ENCODE data around the gene AMT. TPM values are rescaled to one million over a fixed set of nuclear protein-coding genes. Genes with fewer than 3 reads are reported as not detected.

Gene AMT
- total and polyA plus RNA-seq, 2 of the 13 experiments (the other 11 are each of a cell fraction or from before 2014, with no cell fraction given): 35.3 to 59.0 TPM

DNA sequence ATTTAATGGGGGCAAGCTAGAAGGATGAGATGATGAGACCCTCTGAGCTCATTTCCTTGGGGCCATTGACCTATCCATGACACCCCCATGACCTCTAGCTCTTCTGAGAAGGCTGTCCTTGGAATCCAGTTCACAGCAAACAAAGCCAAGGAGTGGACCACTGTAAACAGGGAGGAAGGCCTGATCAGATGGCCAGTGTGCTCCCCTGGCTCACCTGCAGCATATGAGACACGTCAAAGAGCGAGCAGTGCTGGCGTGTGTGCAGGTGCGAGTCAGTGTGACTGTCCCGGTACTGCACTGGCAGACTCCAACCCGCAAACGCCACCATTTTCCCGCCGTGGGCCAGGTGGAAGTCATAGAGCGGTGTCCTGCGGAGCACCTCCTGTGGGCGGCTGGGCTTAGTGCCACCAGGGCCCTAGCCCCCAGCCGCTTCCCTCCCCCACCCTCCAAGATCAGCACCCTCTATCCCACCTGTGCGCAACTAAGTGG, 339 bp downstream of the AMT start (continued):
- TF ChIP-seq, protein P1, sequence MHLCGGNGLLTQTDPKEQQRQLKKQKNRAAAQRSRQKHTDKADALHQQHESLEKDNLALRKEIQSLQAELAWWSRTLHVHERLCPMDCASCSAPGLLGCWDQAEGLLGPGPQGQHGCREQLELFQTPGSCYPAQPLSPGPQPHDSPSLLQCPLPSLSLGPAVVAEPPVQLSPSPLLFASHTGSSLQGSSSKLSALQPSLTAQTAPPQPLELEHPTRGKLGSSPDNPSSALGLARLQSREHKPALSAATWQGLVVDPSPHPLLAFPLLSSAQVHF (CRISPR knock-in tag; IDR thresholded peaks at IDR 0.05): no peak
- TF ChIP-seq, protein P2, sequence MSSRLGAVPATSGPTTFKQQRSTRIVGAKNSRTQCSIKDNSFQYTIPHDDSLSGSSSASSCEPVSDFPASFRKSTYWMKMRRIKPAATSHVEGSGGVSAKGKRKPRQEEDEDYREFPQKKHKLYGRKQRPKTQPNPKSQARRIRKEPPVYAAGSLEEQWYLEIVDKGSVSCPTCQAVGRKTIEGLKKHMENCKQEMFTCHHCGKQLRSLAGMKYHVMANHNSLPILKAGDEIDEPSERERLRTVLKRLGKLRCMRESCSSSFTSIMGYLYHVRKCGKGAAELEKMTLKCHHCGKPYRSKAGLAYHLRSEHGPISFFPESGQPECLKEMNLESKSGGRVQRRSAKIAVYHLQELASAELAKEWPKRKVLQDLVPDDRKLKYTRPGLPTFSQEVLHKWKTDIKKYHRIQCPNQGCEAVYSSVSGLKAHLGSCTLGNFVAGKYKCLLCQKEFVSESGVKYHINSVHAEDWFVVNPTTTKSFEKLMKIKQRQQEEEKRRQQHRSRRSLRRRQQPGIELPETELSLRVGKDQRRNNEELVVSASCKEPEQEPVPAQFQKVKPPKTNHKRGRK (CRISPR knock-in tag; IDR thresholded peaks at IDR 0.05): no peak
- TF ChIP-seq HIVEP1 (CRISPR knock-in tag; IDR thresholded peaks at IDR 0.05) (peak; percentile 19; the same call in 1 of the 2 replicates), TBX3 (IDR thresholded peaks at IDR 0.05; ENCODE audit: borderline replicate concordance) (no peak), U2AF2 (IDR thresholded peaks at IDR 0.05; ENCODE audit: low read depth, low read length) (no peak), SMYD3 (CRISPR knock-in tag; IDR thresholded peaks at IDR 0.05) (no peak), YY1 (IDR thresholded peaks at IDR 0.05; ENCODE audit: insufficient read depth, insufficient replicate concordance, low read depth, low read length) (peak; percentile 78), HMG20A (CRISPR knock-in tag; IDR thresholded peaks at IDR 0.05; ENCODE audit: borderline replicate concordance) (no peak), ARHGAP35 (CRISPR knock-in tag; IDR thresholded peaks at IDR 0.05; ENCODE audit: borderline replicate concordance) (no peak), ZNF747 (CRISPR knock-in tag; IDR thresholded peaks at IDR 0.05; ENCODE audit: borderline replicate concordance) (no peak), SRF (IDR thresholded peaks at IDR 0.05; ENCODE audit: low read depth, low read length) (no peak), ARNT2 (CRISPR knock-in tag; IDR thresholded peaks at IDR 0.05; ENCODE audit: low read depth) (peak; percentile 15), ZNF572 (CRISPR knock-in tag; IDR thresholded peaks at IDR 0.05) (no peak), ZNF570 (CRISPR knock-in tag; IDR thresholded peaks at IDR 0.05; ENCODE audit: borderline replicate concordance) (0 out of 2 replicates have a peak, but pooled peaks have one; percentile 33), SALL1 (CRISPR knock-in tag; IDR thresholded peaks at IDR 0.05) (peak; percentile 9; the same call in 1 of the 2 replicates), ZNF709 (CRISPR knock-in tag; IDR thresholded peaks at IDR 0.05) (no peak), ZNF451 (CRISPR knock-in tag; IDR thresholded peaks at IDR 0.05) (no peak; the same call in 1 of the 2 replicates), MXD4 (CRISPR knock-in tag; IDR thresholded peaks at IDR 0.05) (no peak), HMG20B (CRISPR knock-in tag; conservative IDR thresholded peaks at IDR 0.05) (no peak), HNRNPH1 (optimal IDR thresholded peaks at IDR 0.05; ENCODE audit: low read depth, low read length) (no peak)
- TF ChIP-seq, protein P3, sequence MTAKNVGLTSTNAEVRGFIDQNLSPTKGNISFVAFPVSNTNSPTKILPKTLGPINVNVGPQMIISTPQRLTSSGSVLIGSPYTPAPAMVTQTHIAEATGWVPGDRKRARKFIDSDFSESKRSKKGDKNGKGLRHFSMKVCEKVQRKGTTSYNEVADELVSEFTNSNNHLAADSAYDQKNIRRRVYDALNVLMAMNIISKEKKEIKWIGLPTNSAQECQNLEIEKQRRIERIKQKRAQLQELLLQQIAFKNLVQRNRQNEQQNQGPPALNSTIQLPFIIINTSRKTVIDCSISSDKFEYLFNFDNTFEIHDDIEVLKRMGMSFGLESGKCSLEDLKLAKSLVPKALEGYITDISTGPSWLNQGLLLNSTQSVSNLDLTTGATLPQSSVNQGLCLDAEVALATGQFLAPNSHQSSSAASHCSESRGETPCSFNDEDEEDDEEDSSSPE (CRISPR knock-in tag; IDR thresholded peaks at IDR 0.05): peak; percentile 36; the same call in 1 of the 2 replicates
- TF ChIP-seq, protein P4, sequence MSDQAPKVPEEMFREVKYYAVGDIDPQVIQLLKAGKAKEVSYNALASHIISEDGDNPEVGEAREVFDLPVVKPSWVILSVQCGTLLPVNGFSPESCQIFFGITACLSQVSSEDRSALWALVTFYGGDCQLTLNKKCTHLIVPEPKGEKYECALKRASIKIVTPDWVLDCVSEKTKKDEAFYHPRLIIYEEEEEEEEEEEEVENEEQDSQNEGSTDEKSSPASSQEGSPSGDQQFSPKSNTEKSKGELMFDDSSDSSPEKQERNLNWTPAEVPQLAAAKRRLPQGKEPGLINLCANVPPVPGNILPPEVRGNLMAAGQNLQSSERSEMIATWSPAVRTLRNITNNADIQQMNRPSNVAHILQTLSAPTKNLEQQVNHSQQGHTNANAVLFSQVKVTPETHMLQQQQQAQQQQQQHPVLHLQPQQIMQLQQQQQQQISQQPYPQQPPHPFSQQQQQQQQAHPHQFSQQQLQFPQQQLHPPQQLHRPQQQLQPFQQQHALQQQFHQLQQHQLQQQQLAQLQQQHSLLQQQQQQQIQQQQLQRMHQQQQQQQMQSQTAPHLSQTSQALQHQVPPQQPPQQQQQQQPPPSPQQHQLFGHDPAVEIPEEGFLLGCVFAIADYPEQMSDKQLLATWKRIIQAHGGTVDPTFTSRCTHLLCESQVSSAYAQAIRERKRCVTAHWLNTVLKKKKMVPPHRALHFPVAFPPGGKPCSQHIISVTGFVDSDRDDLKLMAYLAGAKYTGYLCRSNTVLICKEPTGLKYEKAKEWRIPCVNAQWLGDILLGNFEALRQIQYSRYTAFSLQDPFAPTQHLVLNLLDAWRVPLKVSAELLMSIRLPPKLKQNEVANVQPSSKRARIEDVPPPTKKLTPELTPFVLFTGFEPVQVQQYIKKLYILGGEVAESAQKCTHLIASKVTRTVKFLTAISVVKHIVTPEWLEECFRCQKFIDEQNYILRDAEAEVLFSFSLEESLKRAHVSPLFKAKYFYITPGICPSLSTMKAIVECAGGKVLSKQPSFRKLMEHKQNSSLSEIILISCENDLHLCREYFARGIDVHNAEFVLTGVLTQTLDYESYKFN (CRISPR knock-in tag; conservative IDR thresholded peaks at IDR 0.05): no peak
- TF ChIP-seq, protein P5, sequence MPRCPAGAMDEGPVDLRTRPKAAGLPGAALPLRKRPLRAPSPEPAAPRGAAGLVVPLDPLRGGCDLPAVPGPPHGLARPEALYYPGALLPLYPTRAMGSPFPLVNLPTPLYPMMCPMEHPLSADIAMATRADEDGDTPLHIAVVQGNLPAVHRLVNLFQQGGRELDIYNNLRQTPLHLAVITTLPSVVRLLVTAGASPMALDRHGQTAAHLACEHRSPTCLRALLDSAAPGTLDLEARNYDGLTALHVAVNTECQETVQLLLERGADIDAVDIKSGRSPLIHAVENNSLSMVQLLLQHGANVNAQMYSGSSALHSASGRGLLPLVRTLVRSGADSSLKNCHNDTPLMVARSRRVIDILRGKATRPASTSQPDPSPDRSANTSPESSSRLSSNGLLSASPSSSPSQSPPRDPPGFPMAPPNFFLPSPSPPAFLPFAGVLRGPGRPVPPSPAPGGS (CRISPR knock-in tag; IDR thresholded peaks at IDR 0.05): no peak; the same call in none of the 2 replicates

Data from HepG2 (cell line).